Measurements from ENCODE around the gene DDOST.
A peak's percentile ranks its signal among the peaks of the same experiment; 100 is the strongest.

The DDOST gene

DNA sequence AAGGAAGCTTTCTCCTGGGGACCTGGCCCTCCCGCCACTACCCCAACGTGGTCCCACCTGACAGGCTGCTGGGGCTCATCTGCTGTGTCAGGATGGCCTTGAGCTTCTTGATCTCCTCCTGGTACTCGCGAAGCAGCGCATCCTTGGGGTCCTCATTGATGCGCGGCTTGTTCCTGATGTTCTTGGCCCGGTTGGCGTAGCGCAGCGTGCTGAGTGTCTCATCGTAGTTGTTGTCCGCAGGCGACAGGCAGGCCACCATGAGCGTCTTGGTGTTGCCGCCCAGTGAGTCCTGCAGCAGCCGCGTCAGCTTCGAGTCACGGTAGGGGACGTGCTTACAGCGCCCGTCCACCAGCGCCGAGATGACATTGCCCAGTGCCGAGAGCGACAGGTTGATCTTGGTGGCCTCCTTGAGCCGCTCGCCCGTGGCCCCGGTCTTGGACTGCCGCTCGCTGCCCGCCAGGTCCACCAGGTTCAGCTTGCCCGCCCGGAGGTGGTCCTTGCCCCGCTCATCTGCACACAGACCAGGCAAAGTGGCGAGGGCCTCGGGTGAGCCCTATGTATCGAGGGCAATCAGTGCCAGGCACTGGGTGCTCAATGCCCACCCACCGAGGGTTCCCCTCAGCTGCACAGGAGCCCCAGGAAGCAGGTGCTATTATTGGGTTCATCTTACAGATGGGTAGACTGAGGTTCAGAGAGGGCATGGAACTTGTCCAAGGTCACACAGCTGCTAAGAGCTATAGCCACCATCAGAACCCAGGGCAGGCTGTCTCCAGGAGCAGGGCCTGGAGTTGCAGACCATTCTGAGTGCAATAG, 43.4 kb upstream of the DDOST start:
- no peak overlapping the region for H2AFZ ChIP-seq (ENCODE audit: low read depth, low read length)
- DNase-seq (no peak), ATAC-seq (ENCODE audit: insufficient read depth, low read depth) (no peak)
- H3K4me2 ChIP-seq (ENCODE audit: insufficient read depth, low read length), result no peak overlapping the region
- no peak overlapping the region for H3K9ac ChIP-seq (ENCODE audit: low read depth, low read length)
- no peaks in the 10 kb centered on the region for H3K79me2 ChIP-seq (ENCODE audit: insufficient read depth, low read length)
- no peak for TF ChIP-seq EZH2 (IDR thresholded peaks at IDR 0.05; ENCODE audit: borderline replicate concordance, low read depth, low read length, severe bottlenecking)
- no peak for TF ChIP-seq CTCF (IDR thresholded peaks at IDR 0.05; ENCODE audit: borderline replicate concordance, extremely low read depth, low read length, poor library complexity, severe bottlenecking)
- no peak overlapping the region for H3K27ac ChIP-seq (ENCODE audit: low read length)
- 0 out of 2 replicates have a peak, but pooled peaks cover 3% of the 10 kb centered on the region for H4K20me1 ChIP-seq (ENCODE audit: insufficient read depth, low read length)
- H3K9me3 ChIP-seq (ENCODE audit: insufficient read depth, low read length, severe bottlenecking), result no peaks in the 10 kb centered on the region
- no peak overlapping the region for H3K4me3 ChIP-seq (ENCODE audit: low read depth in 1 of 2, low read length in 2 of 2)
- H3K27me3 ChIP-seq (ENCODE audit: insufficient read depth, low read length, poor library complexity), result no peaks in the 10 kb centered on the region
- H3K36me3 ChIP-seq (ENCODE audit: insufficient read depth, low read length), result no peaks in the 10 kb centered on the region
- H3K4me1 ChIP-seq (ENCODE audit: insufficient read depth, low read length), result no peaks in the 10 kb centered on the region

DNA sequence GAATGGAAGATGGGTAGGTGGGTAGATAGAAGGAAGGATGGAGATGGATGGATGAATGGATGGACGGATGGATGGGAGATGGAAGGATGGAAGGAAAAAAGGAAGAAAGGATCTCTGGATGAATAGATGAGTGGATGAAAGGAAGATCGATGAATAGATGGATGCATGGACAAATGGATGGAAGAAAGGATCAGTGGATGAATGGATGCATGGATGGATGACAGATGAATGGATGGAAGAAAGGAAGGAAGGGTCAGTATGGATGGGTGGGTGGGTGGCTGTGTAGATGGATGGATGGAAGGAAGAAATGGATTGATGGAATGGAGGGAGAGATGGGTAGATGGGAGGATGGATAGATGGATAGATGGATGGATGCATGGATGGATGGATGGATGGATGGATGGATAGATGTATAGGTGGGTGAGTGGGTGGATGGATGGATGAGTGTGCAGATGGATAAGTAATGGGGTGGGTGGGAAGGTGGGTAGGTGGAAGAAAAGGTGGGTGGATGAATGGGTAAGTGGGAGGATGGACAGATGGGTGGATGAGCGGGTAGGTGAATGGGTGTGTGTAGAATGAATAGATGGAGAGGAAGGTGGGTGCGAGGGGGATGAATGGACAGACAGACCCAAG, 42.1 kb upstream of the DDOST start:
- Histone ChIP-seq H3K4me3 (ENCODE audit: low read depth in 1 of 2, low read length in 2 of 2) (no peak overlapping the region), H3K9me3 (ENCODE audit: insufficient read depth, low read length, severe bottlenecking) (no peaks in the 10 kb centered on the region), H4K20me1 (ENCODE audit: insufficient read depth, low read length) (0 out of 2 replicates have a peak, but pooled peaks cover 3% of the 10 kb centered on the region), H3K79me2 (ENCODE audit: insufficient read depth, low read length) (no peaks in the 10 kb centered on the region), H3K36me3 (ENCODE audit: insufficient read depth, low read length) (no peaks in the 10 kb centered on the region), H3K27me3 (ENCODE audit: insufficient read depth, low read length, poor library complexity) (no peaks in the 10 kb centered on the region), H3K4me1 (ENCODE audit: insufficient read depth, low read length) (no peaks in the 10 kb centered on the region), H3K27ac (ENCODE audit: low read length) (no peak overlapping the region), H3K9ac (ENCODE audit: low read depth, low read length) (no peak overlapping the region), H3K4me2 (ENCODE audit: insufficient read depth, low read length) (no peak overlapping the region), H2AFZ (ENCODE audit: low read depth, low read length) (no peak overlapping the region)
- ATAC-seq (ENCODE audit: insufficient read depth, low read depth), result no peak
- DNase-seq, result no peak
- TF ChIP-seq EZH2 (IDR thresholded peaks at IDR 0.05; ENCODE audit: borderline replicate concordance, low read depth, low read length, severe bottlenecking) (no peak), CTCF (IDR thresholded peaks at IDR 0.05; ENCODE audit: borderline replicate concordance, extremely low read depth, low read length, poor library complexity, severe bottlenecking) (no peak)

DNA sequence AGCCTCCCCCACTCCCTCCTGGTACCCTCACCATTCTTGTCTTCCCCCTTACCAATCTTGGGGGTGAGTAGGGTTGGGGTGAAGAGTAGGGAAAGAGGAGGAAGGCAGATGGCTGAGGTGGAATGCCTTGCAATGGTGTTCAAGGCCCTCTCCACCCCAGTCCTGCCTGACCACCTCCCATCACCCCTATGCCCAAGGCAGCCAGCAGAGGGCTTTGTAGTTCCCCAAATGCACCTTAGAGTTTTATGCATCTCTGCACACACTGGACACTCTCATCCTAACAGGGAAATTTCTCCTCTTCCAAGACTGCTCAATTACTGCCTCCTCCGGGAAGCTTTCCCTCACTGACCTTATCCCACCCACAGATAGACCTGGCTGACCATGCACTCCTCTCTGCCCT, 41.2 kb upstream of the DDOST start:
- Histone ChIP-seq H3K27ac (ENCODE audit: low read length) (no peak overlapping the region), H3K9me3 (ENCODE audit: insufficient read depth, low read length, severe bottlenecking) (no peaks in the 10 kb centered on the region), H4K20me1 (ENCODE audit: insufficient read depth, low read length) (no peaks in the 10 kb centered on the region), H3K4me3 (ENCODE audit: low read depth in 1 of 2, low read length in 2 of 2) (no peak overlapping the region), H3K36me3 (ENCODE audit: insufficient read depth, low read length) (no peaks in the 10 kb centered on the region), H3K79me2 (ENCODE audit: insufficient read depth, low read length) (no peaks in the 10 kb centered on the region), H3K9ac (ENCODE audit: low read depth, low read length) (no peak overlapping the region), H2AFZ (ENCODE audit: low read depth, low read length) (no peak overlapping the region), H3K4me2 (ENCODE audit: insufficient read depth, low read length) (no peak overlapping the region), H3K4me1 (ENCODE audit: insufficient read depth, low read length) (peaks cover under 1% of the 10 kb centered on the region; the same call in 1 of the 2 replicates), H3K27me3 (ENCODE audit: insufficient read depth, low read length, poor library complexity) (no peaks in the 10 kb centered on the region)
- peak; percentile 31 for TF ChIP-seq CTCF (IDR thresholded peaks at IDR 0.05; ENCODE audit: borderline replicate concordance, extremely low read depth, low read length, poor library complexity, severe bottlenecking)
- TF ChIP-seq EZH2 (IDR thresholded peaks at IDR 0.05; ENCODE audit: borderline replicate concordance, low read depth, low read length, severe bottlenecking), result no peak
- ATAC-seq (ENCODE audit: insufficient read depth, low read depth) (no peak), DNase-seq (no peak)
